GM19351 (cell line): ENCODE results near the gene MYH3.
"Not testable (repeated sequence)": the region's sequence is repeated elsewhere in the genome, so short reads cannot be mapped to it uniquely, and the experiment has no call there.

Experiments used
- ATAC-seq: cut with Tn5 transposase; IDR thresholded peaks from one replicate; pipeline ENCODE4 v1.9.1; 2021; ENCODE audit warnings: mild to moderate bottlenecking, moderate library complexity; ENCODE audit not compliant: unreplicated experiment

The MYH3 gene

GRCh38 chr17:10657148-10657547 lies at the start of gene MYH3:
Gene MYH3 (minus strand): TSS chr17:10657309. CDS start chr17:10655064, 2,245 bp downstream.
- ATAC-seq, result no peak

GRCh38 chr17:10705727-10706126 lies 48.6 kb upstream of the MYH3 start:
- no peak for ATAC-seq

GRCh38 chr17:10702574-10702973 lies 45.5 kb upstream of the MYH3 start:
- ATAC-seq, result no peak

GRCh38 chr17:10699856-10700255 lies 42.7 kb upstream of the MYH3 start:
- no peak for ATAC-seq

GRCh38 chr17:10698096-10698818 lies 41.1 kb upstream of the MYH3 start:
- no peak for ATAC-seq

- peak; percentile 93 for ATAC-seq
Observed at GRCh38 chr17:10697092-10698081, 40.3 kb upstream of the MYH3 start, which contains the start of the genes ADPRM and SCO1. Gene ADPRM (plus strand): TSS chr17:10697594. CDS start chr17:10704927, 7,333 bp downstream. Gene SCO1 (minus strand): TSS chr17:10697533. CDS start chr17:10697507, 26 bp downstream.

- not testable (repeated sequence) for ATAC-seq
Observed at GRCh38 chr17:10695875-10696407, 38.8 kb upstream of the MYH3 start.

- ATAC-seq, result no peak
Observed at GRCh38 chr17:10687499-10687898, 30.4 kb upstream of the MYH3 start.

- ATAC-seq, result no peak
Observed at GRCh38 chr17:10683853-10684252, 26.7 kb upstream of the MYH3 start.

- ATAC-seq, result no peak
Observed at GRCh38 chr17:10681866-10682446, 24.8 kb upstream of the MYH3 start.

- ATAC-seq, result no peak
Observed at GRCh38 chr17:10674704-10675103, 17.6 kb upstream of the MYH3 start.

GRCh38 chr17:10673312-10673711 lies 16.2 kb upstream of the MYH3 start:
- ATAC-seq, result no peak

- ATAC-seq, result no peak
Observed at GRCh38 chr17:10668775-10669174, 11.7 kb upstream of the MYH3 start.

GRCh38 chr17:10666906-10667305 lies 9.8 kb upstream of the MYH3 start:
- no peak for ATAC-seq

GRCh38 chr17:10664571-10664970 lies 7.5 kb upstream of the MYH3 start:
- ATAC-seq, result no peak

- no peak for ATAC-seq
Observed at GRCh38 chr17:10663231-10663630, 6.1 kb upstream of the MYH3 start.

- no peak for ATAC-seq
Observed at GRCh38 chr17:10661437-10661836, 4.3 kb upstream of the MYH3 start.

GRCh38 chr17:10657879-10658278 lies 770 bp upstream of the MYH3 start:
- ATAC-seq, result no peak

GRCh38 chr17:10653987-10654386 lies 3.1 kb downstream of the MYH3 start:
- ATAC-seq, result no peak

GRCh38 chr17:10652984-10653659 lies 4.0 kb downstream of the MYH3 start:
- ATAC-seq, result no peak
